Neural cell (in vitro differentiated cells): ENCODE measurements around the gene TRMT44. TPM values are rescaled to one million over a fixed set of nuclear protein-coding genes. Genes with fewer than 3 reads are reported as not detected.

Experiments used
- H2AFZ ChIP-seq: fragments of 200-600, 300-800 bp; sonication (generic), shearing (Covaris generic); 2 replicates; pipeline ENCODE4 v1.6.0; 2014; ENCODE audit warnings: low read depth, mild to moderate bottlenecking, antibody characterized with exemption, low read length, moderate library complexity
- H3F3A ChIP-seq: fragments of 200-600 bp; shearing (Covaris generic); 2 replicates; pipeline ENCODE4 v1.6.1; 2016; ENCODE audit warnings: mild to moderate bottlenecking, moderate library complexity, mixed read lengths, antibody characterized with exemption, low read length; ENCODE audit not compliant: insufficient read depth, poor library complexity, severe bottlenecking
- H3K27ac ChIP-seq: fragments of 200-600, 300-800 bp; sonication (generic), shearing (Covaris generic); 2 replicates; pipeline ENCODE4 v1.5.1; 2014; ENCODE audit warnings: mild to moderate bottlenecking, low read length, moderate library complexity
- H3K27me3 ChIP-seq: fragments of 300-800, 200-600 bp; sonication (generic), shearing (Covaris generic); 2 replicates; pipeline ENCODE4 v1.6.0; 2014; ENCODE audit warnings: mild to moderate bottlenecking, low read depth, low read length, moderate library complexity; ENCODE audit not compliant: insufficient read depth
- H3K36me3 ChIP-seq: fragments of 300-800, 200-600 bp; sonication (generic), shearing (Covaris generic); 2 replicates; pipeline ENCODE4 v1.5.1; 2014; ENCODE audit warnings: mild to moderate bottlenecking, antibody characterized with exemption, low read length, moderate library complexity; ENCODE audit not compliant: insufficient read depth
- H3K4me2 ChIP-seq: fragments of 300-800, 200-600 bp; sonication (generic), shearing (Covaris generic); 2 replicates; pipeline ENCODE4 v1.6.0; 2014; ENCODE audit warnings: mild to moderate bottlenecking, low read length
- H3K4me3 ChIP-seq: fragments of 300-800, 200-600 bp; sonication (generic), shearing (Covaris generic); 2 replicates; pipeline ENCODE4 v1.5.1; 2014; ENCODE audit warnings: mild to moderate bottlenecking, low read length, moderate library complexity
- H3K79me2 ChIP-seq: fragments of 200-600 bp; shearing (Covaris generic); replicated peaks from 2 replicates; pipeline ENCODE4 v1.6.0; 2014; ENCODE audit warnings: mild to moderate bottlenecking, low read length, moderate library complexity; ENCODE audit not compliant: insufficient read depth
- H3K9ac ChIP-seq: fragments of 300-800, 200-600 bp; sonication (generic), shearing (Covaris generic); 2 replicates; pipeline ENCODE4 v1.6.1; 2016; ENCODE audit warnings: mild to moderate bottlenecking, low read length, mixed read lengths
- H3K9me2 ChIP-seq: fragments of 200-600 bp; shearing (Covaris generic); 2 replicates; pipeline ENCODE4 v1.6.1; 2016; ENCODE audit warnings: mild to moderate bottlenecking, low read length, mixed read lengths; ENCODE audit not compliant: insufficient read depth
- H3K9me3 ChIP-seq: fragments of 200-600, 300-800 bp; sonication (generic), shearing (Covaris generic); 2 replicates; pipeline ENCODE4 v1.6.1; 2016; ENCODE audit warnings: mild to moderate bottlenecking, mixed run types, low read length, moderate library complexity, mixed read lengths
- H4K20me1 ChIP-seq: fragments of 200-600 bp; shearing (Covaris generic); 2 replicates; pipeline ENCODE4 v1.6.1; 2016; ENCODE audit warnings: mild to moderate bottlenecking, mixed run types; ENCODE audit not compliant: insufficient read depth
- CTCF ChIP-seq: fragments of 450-650 bp; IDR thresholded peaks from 2 replicates; pipeline ENCODE4 v1.5.1; 2014; ENCODE audit warnings: antibody characterized with exemption, mild to moderate bottlenecking, moderate library complexity; ENCODE audit not compliant: poor library complexity, severe bottlenecking
- EP300 ChIP-seq: fragments of 450-650 bp; conservative IDR thresholded peaks from 2 replicates; pipeline ENCODE4 v1.6.1; 2014; ENCODE audit warnings: antibody characterized with exemption, mild to moderate bottlenecking, moderate library complexity; ENCODE audit not compliant: poor library complexity, severe bottlenecking
- EZH2 ChIP-seq: fragments of 200-600, 300-800 bp; shearing (Covaris generic), sonication (generic); IDR thresholded peaks from 2 replicates; pipeline ENCODE4 v1.6.1; 2014; ENCODE audit warnings: antibody characterized with exemption, low read length, borderline replicate concordance, mild to moderate bottlenecking; ENCODE audit not compliant: insufficient read depth, poor library complexity, severe bottlenecking
- MXI1 ChIP-seq: fragments of 450-650 bp; conservative IDR thresholded peaks from 2 replicates; pipeline ENCODE4 v1.6.1; 2014; ENCODE audit warnings: antibody characterized with exemption, mild to moderate bottlenecking; ENCODE audit not compliant: poor library complexity, severe bottlenecking
- POLR2AphosphoS5 ChIP-seq: IDR thresholded peaks from 2 replicates; pipeline ENCODE4 v1.6.1; 2012
- RAD21 ChIP-seq: fragments of 450-650 bp; conservative IDR thresholded peaks from 2 replicates; pipeline ENCODE4 v1.6.1; 2014; ENCODE audit warnings: antibody characterized with exemption, mild to moderate bottlenecking, moderate library complexity
- REST ChIP-seq: IDR thresholded peaks from 2 replicates; pipeline ENCODE4 v1.6.1; 2012; ENCODE audit warnings: borderline replicate concordance
- SMC3 ChIP-seq: fragments of 450-650 bp; conservative IDR thresholded peaks from 2 replicates; pipeline ENCODE4 v1.6.1; 2014; ENCODE audit warnings: antibody characterized with exemption, mild to moderate bottlenecking, moderate library complexity; ENCODE audit not compliant: poor library complexity
- TAF1 ChIP-seq: IDR thresholded peaks from 2 replicates; pipeline ENCODE4 v1.6.1; 2012; ENCODE audit warnings: low read depth
- polyA plus RNA-seq: library from polyadenylated mRNA; depleted of rRNA; stranded (reverse); fragments of >200 nt; gene quantifications from 2 replicates; pipeline ENCODE4 v1.2.3, GENCODE V29; 2014

Gene TRMT44
- polyA plus RNA-seq, 1 donor from 2014 or later = 20.6 TPM

GRCh38 chr4:8401665-8402064 lies 38.9 kb upstream of the TRMT44 start:
- Histone ChIP-seq H2AFZ (no peak overlapping the region), H3K9ac (no peak overlapping the region), H3K9me2 (no peaks in the 10 kb centered on the region), H3K79me2 (no peaks in the 10 kb centered on the region), H3K27ac (no peak overlapping the region), H3K27me3 (no peaks in the 10 kb centered on the region), H3F3A (no peaks in the 10 kb centered on the region), H3K9me3 (no peaks in the 10 kb centered on the region), H4K20me1 (no peaks in the 10 kb centered on the region), H3K4me3 (no peak overlapping the region), H3K4me2 (no peak overlapping the region), H3K36me3 (no peaks in the 10 kb centered on the region)
- TF ChIP-seq POLR2AphosphoS5 (no peak), EP300 (no peak), MXI1 (no peak), EZH2 (no peak), CTCF (no peak)

- Histone ChIP-seq H2AFZ (no peak overlapping the region), H3K9ac (no peak overlapping the region), H3K9me3 (no peaks in the 10 kb centered on the region), H3K79me2 (no peaks in the 10 kb centered on the region), H3K4me3 (no peak overlapping the region), H3K9me2 (no peaks in the 10 kb centered on the region), H3K4me2 (no peak overlapping the region), H4K20me1 (no peaks in the 10 kb centered on the region), H3F3A (no peaks in the 10 kb centered on the region), H3K36me3 (no peaks in the 10 kb centered on the region), H3K27ac (no peak overlapping the region), H3K27me3 (no peaks in the 10 kb centered on the region)
- no peak for TF ChIP-seq EZH2
- TF ChIP-seq POLR2AphosphoS5 = no peak
- TF ChIP-seq CTCF = no peak
- no peak for TF ChIP-seq SMC3
Observed at GRCh38 chr4:8402181-8402597, 38.4 kb upstream of the TRMT44 start.

GRCh38 chr4:8402640-8403039 lies 37.9 kb upstream of the TRMT44 start:
- Histone ChIP-seq H3K9ac (no peak overlapping the region), H4K20me1 (no peaks in the 10 kb centered on the region), H3K4me2 (no peak overlapping the region), H3K27ac (no peak overlapping the region), H3K36me3 (no peaks in the 10 kb centered on the region), H3F3A (no peaks in the 10 kb centered on the region), H3K9me2 (no peaks in the 10 kb centered on the region), H3K27me3 (no peaks in the 10 kb centered on the region), H3K79me2 (no peaks in the 10 kb centered on the region), H3K4me3 (no peak overlapping the region), H3K9me3 (no peaks in the 10 kb centered on the region), H2AFZ (no peak overlapping the region)
- TF ChIP-seq POLR2AphosphoS5 (no peak), TAF1 (no peak), MXI1 (no peak), EZH2 (no peak), SMC3 (no peak), EP300 (no peak), REST (no peak), RAD21 (no peak), CTCF (no peak)
